H9 (cell line): ENCODE measurements around the gene EHMT2. TPM values are rescaled to one million over a fixed set of nuclear protein-coding genes. Genes with fewer than 3 reads are reported as not detected.

Experiments used
- DNase-seq: peaks from one replicate; pipeline ENCODE4 v3.0.0-alpha.2; 2017
- H2AFZ ChIP-seq: one replicate; pipeline ENCODE4 v1.6.1; 2013; ENCODE audit warnings: mild to moderate bottlenecking, low read length, control low read depth, moderate library complexity
- H2AK5ac ChIP-seq: 2 replicates; pipeline ENCODE4 v1.6.1; 2013; ENCODE audit warnings: low read length, control low read depth, mixed read lengths; ENCODE audit not compliant: insufficient read length
- H2BK120ac ChIP-seq: one replicate; pipeline ENCODE4 v1.6.1; 2013; ENCODE audit warnings: low read depth, mild to moderate bottlenecking, low read length, control low read depth, inconsistent platforms; ENCODE audit not compliant: poor library complexity, severe bottlenecking
- H2BK12ac ChIP-seq: 2 replicates; pipeline ENCODE4 v1.6.1; 2013; ENCODE audit warnings: low read length, control low read depth, mixed read lengths, low read depth; ENCODE audit not compliant: insufficient read length
- H2BK15ac ChIP-seq: 2 replicates; pipeline ENCODE4 v1.6.1; 2013; ENCODE audit warnings: low read depth, low read length, control low read depth
- H2BK20ac ChIP-seq: one replicate; pipeline ENCODE4 v1.6.1; 2013; ENCODE audit warnings: low read depth, mild to moderate bottlenecking, low read length, control low read depth, inconsistent platforms; ENCODE audit not compliant: poor library complexity, severe bottlenecking
- H2BK5ac ChIP-seq: 2 replicates; pipeline ENCODE4 v1.6.1; 2013; ENCODE audit warnings: low read length, control low read depth, mixed read lengths; ENCODE audit not compliant: insufficient read length
- H3K14ac ChIP-seq: 2 replicates; pipeline ENCODE4 v1.6.1; 2013; ENCODE audit warnings: low read length, control low read depth; ENCODE audit not compliant: insufficient read depth
- H3K18ac ChIP-seq: 2 replicates; pipeline ENCODE4 v1.6.1; 2013; ENCODE audit warnings: low read depth, mild to moderate bottlenecking, mixed read lengths, low read length, control low read depth; ENCODE audit not compliant: insufficient read length
- H3K23ac ChIP-seq: 2 replicates; pipeline ENCODE4 v1.6.1; 2013; ENCODE audit warnings: low read length, control low read depth, mixed read lengths, low read depth; ENCODE audit not compliant: insufficient read length
- H3K23me2 ChIP-seq: 2 replicates; pipeline ENCODE4 v1.6.1; 2013; ENCODE audit warnings: low read depth, mild to moderate bottlenecking, mixed read lengths, low read length, control low read depth; ENCODE audit not compliant: insufficient read length, poor library complexity, severe bottlenecking
- H3K27ac ChIP-seq: 2 replicates; pipeline ENCODE4 v1.5.1; 2013; ENCODE audit warnings: low read length, control low read depth, mixed read lengths, low read depth; ENCODE audit not compliant: insufficient read length
- H3K27me3 ChIP-seq: 2 replicates; pipeline ENCODE4 v1.6.1; 2013; ENCODE audit warnings: low read length, control low read depth, inconsistent platforms; ENCODE audit not compliant: insufficient read depth
- H3K4ac ChIP-seq: 2 replicates; pipeline ENCODE4 v1.6.1; 2013; ENCODE audit warnings: low read depth, mild to moderate bottlenecking, control low read depth, inconsistent platforms, low read length, moderate library complexity
- H3K4me1 ChIP-seq: 2 replicates; pipeline ENCODE4 v1.6.1; 2013; ENCODE audit warnings: low read length, control low read depth, inconsistent platforms; ENCODE audit not compliant: insufficient read depth
- H3K4me2 ChIP-seq: 2 replicates; pipeline ENCODE4 v1.6.1; 2013; ENCODE audit warnings: low read length, control low read depth, mixed read lengths; ENCODE audit not compliant: insufficient read length, insufficient read depth
- H3K56ac ChIP-seq: 2 replicates; pipeline ENCODE4 v1.6.1; 2013; ENCODE audit warnings: low read depth, mild to moderate bottlenecking, mixed read lengths, low read length, control low read depth; ENCODE audit not compliant: insufficient read length
- H3K79me1 ChIP-seq: 2 replicates; pipeline ENCODE4 v1.6.1; 2013; ENCODE audit warnings: low read depth, mild to moderate bottlenecking, moderate library complexity, low read length, control low read depth, inconsistent platforms; ENCODE audit not compliant: insufficient read depth, poor library complexity, severe bottlenecking
- H3K79me2 ChIP-seq: 2 replicates; pipeline ENCODE4 v1.6.1; 2013; ENCODE audit warnings: low read length, control low read depth, inconsistent platforms; ENCODE audit not compliant: insufficient read depth
- H3K9ac ChIP-seq: 2 replicates; pipeline ENCODE4 v1.6.1; 2013; ENCODE audit warnings: low read length, control low read depth, mixed read lengths; ENCODE audit not compliant: insufficient read length; ENCODE audit errors: extremely low read depth
- H3K9me3 ChIP-seq: one replicate; pipeline ENCODE4 v1.6.1; 2013; ENCODE audit warnings: low read depth, low read length, inconsistent platforms; ENCODE audit not compliant: control insufficient read depth
- H3T11ph ChIP-seq: one replicate; pipeline ENCODE4 v1.6.1; 2013; ENCODE audit warnings: mild to moderate bottlenecking, low read length, control low read depth, inconsistent platforms
- H4K20me1 ChIP-seq: one replicate; pipeline ENCODE4 v1.6.1; 2013; ENCODE audit not compliant: control insufficient read depth, insufficient read length, insufficient read depth
- H4K5ac ChIP-seq: 2 replicates; pipeline ENCODE4 v1.6.1; 2013; ENCODE audit warnings: low read depth, mild to moderate bottlenecking, mixed read lengths, low read length, control low read depth; ENCODE audit not compliant: insufficient read length
- H4K8ac ChIP-seq: replicated peaks from 2 replicates; pipeline ENCODE4 v1.6.1; 2013; ENCODE audit warnings: low read length, control low read depth, mixed read lengths, low read depth; ENCODE audit not compliant: insufficient read length
- H4K91ac ChIP-seq: 2 replicates; pipeline ENCODE4 v1.6.1; 2013; ENCODE audit warnings: low read depth, mild to moderate bottlenecking, moderate library complexity, mixed read lengths, low read length, control low read depth; ENCODE audit not compliant: insufficient read length
- H3K27ac Mint-ChIP-seq, 3 experiments: 2 replicates in 2 of 3; 3 replicates in 1 of 3; pipeline ENCODE4 v1.8.0; 2020 to 2021; ENCODE audit warnings: mixed read lengths in 3 of 3, mild to moderate bottlenecking in 1 of 3, moderate library complexity in 1 of 3
- H3K27me3 Mint-ChIP-seq: 2 replicates; pipeline ENCODE4 v1.8.0; 2021; ENCODE audit warnings: low read depth, mild to moderate bottlenecking, moderate library complexity, mixed read lengths
- H3K36me3 Mint-ChIP-seq, 3 experiments: 2 replicates in 2 of 3; 3 replicates in 1 of 3; pipeline ENCODE4 v1.8.0; 2020 to 2021; ENCODE audit warnings: low read depth in 3 of 3, mixed read lengths in 3 of 3; ENCODE audit not compliant: insufficient read depth in 1 of 3
- H3K4me1 Mint-ChIP-seq, 2 experiments: 2 replicates each; pipeline ENCODE4 v1.8.0; 2020; ENCODE audit warnings: mixed read lengths in 2 of 2
- H3K4me3 Mint-ChIP-seq, 2 experiments: 2 replicates in 1 of 2; 3 replicates in 1 of 2; pipeline ENCODE4 v1.8.0; 2020 to 2021; ENCODE audit warnings: mild to moderate bottlenecking in 2 of 2, mixed read lengths in 2 of 2, moderate library complexity in 1 of 2
- H3K9me3 Mint-ChIP-seq, 2 experiments: 2 replicates in 1 of 2; 3 replicates in 1 of 2; pipeline ENCODE4 v1.8.0; 2020; ENCODE audit warnings: mild to moderate bottlenecking in 2 of 2, mixed read lengths in 2 of 2, moderate library complexity in 1 of 2
- WGBS: extraction: QIAGEN DNeasy Blood & Tissue Kit; methylation state at CpG from one replicate; pipeline ENCODE4 v1.1.7; 2013; ENCODE audit warnings: missing lambda C conversion rate, low lambda C conversion rate, mixed read lengths; ENCODE audit not compliant: insufficient read length; ENCODE audit errors: extremely low coverage; 5-methylcytosine and 5-hydroxymethylcytosine counted together
- total RNA-seq: library from RNA; stranded (reverse); gene quantifications from 2 replicates; pipeline ENCODE4 v1.2.1, GENCODE V29; 2021
- TF ChIP-seq, protein P1 (sequence below): fragments of 200-600 bp; sonication (generic); conservative IDR thresholded peaks from 3 replicates; pipeline ENCODE4 v1.8.0; 2021; ENCODE audit warnings: antibody characterized with exemption, mild to moderate bottlenecking

The EHMT2 gene
- total RNA-seq, 1 experiment from 2014 or later: 124 TPM

- Histone ChIP-seq H4K20me1 (no peaks in the 10 kb centered on the region), H3K56ac (no peak overlapping the region), H2BK12ac (no peak overlapping the region), H4K5ac (no peak overlapping the region), H3K9me3 (no peaks in the 10 kb centered on the region), H3T11ph (no peak overlapping the region), H3K14ac (no peak overlapping the region), H2BK15ac (no peak overlapping the region), H2BK5ac (no peak overlapping the region), H3K27ac (no peak overlapping the region), H4K91ac (no peak overlapping the region), H3K79me2 (no peaks in the 10 kb centered on the region), H2AK5ac (no peak overlapping the region), H3K4me2 (no peak overlapping the region), H3K4me1 (peaks cover 3% of the 10 kb centered on the region; the same call in 1 of the 2 replicates), H2AFZ (no peak overlapping the region), H4K8ac (no peak overlapping the region), H2BK20ac (no peak overlapping the region), H3K23ac (no peak overlapping the region), H3K9ac (no peak overlapping the region), H3K23me2 (no peaks in the 10 kb centered on the region), H3K18ac (no peak overlapping the region), H3K27me3 (no peaks in the 10 kb centered on the region), H3K79me1 (no peaks in the 10 kb centered on the region), H3K4ac (no peak overlapping the region), H2BK120ac (no peak overlapping the region)
- Mint-ChIP-seq H3K27me3 (no peaks in the 10 kb centered on the region; the same call in 1 of the 2 replicates), H3K36me3 (peaks cover 9 to 15% (median 13%) of the 10 kb centered on the region in 3 experiments; a peak in 6 of 7 replicates), H3K4me1 (peaks cover 9 to 36% of the 10 kb centered on the region in 2 experiments), H3K27ac (peak overlapping the region in 1 of 3 experiments; percentile 57; a peak in 3 of 7 replicates), H3K4me3 (no peak overlapping the region), H3K9me3 (no peaks in the 10 kb centered on the region)
- TF ChIP-seq, protein P1, sequence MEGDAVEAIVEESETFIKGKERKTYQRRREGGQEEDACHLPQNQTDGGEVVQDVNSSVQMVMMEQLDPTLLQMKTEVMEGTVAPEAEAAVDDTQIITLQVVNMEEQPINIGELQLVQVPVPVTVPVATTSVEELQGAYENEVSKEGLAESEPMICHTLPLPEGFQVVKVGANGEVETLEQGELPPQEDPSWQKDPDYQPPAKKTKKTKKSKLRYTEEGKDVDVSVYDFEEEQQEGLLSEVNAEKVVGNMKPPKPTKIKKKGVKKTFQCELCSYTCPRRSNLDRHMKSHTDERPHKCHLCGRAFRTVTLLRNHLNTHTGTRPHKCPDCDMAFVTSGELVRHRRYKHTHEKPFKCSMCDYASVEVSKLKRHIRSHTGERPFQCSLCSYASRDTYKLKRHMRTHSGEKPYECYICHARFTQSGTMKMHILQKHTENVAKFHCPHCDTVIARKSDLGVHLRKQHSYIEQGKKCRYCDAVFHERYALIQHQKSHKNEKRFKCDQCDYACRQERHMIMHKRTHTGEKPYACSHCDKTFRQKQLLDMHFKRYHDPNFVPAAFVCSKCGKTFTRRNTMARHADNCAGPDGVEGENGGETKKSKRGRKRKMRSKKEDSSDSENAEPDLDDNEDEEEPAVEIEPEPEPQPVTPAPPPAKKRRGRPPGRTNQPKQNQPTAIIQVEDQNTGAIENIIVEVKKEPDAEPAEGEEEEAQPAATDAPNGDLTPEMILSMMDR: no peak
- DNase-seq: no peak
- no CpG with 5 or more reads among the region's 5 CpGs for WGBS
Measured at GRCh38 chr6:31875877-31876276, 21.6 kb downstream of the EHMT2 start.
